Measurements from ENCODE around the gene GPC6. TPM values are rescaled to one million over a fixed set of nuclear protein-coding genes. Genes with fewer than 3 reads are reported as not detected.

The GPC6 gene
- polyA plus RNA-seq, 2 of the 4 experiments (the other 2 are of a cell fraction), result 8.0 to 14.4 TPM

DNA sequence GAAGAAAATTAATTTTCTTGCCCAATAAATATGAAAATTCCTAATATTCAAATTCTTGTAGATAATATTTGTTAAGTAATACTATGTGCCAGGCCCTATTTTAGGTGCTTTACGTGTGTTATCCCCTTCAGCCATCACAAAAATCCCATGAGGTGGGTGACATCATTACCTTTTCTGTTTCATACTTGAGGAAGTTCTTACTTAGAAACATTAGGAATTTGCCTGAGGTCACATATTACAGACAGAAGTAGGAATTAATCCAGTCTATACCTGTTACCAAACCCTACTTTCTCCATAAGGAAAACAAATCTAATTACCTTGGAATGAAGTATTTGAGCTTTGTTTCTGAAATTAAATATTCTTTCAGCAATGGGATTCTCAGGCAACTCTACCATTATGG, 336.1 kb downstream of the GPC6 start:
- POLR2A ChIA-PET, result no interaction called here
- WGBS (ENCODE audit: missing lambda C conversion rate), result 35% methylated on average over 1 of the region's 1 CpG
- no peak for DNase-seq (ENCODE audit: low read depth in 1 of 2, low spot score in 1 of 2)
- Histone ChIP-seq H3K9me3 (no peaks in the 10 kb centered on the region), H3K27ac (no peak overlapping the region), H3K4me3 (no peak overlapping the region), H3K4me1 (peaks cover 27% of the 10 kb centered on the region), H3K4me2 (no peak overlapping the region)
- TF ChIP-seq PHF8 (IDR thresholded peaks at IDR 0.05; ENCODE audit: borderline replicate concordance, low read depth) (no peak), MAZ (IDR thresholded peaks at IDR 0.05; ENCODE audit: borderline replicate concordance, low read depth, low read length) (no peak), TP53 (CRISPR knock-in tag; IDR thresholded peaks at IDR 0.05) (no peak), EP300 (IDR thresholded peaks at IDR 0.05) (no peak), EHF (CRISPR knock-in tag; IDR thresholded peaks at IDR 0.05) (no peak), HOXB13 (CRISPR knock-in tag; IDR thresholded peaks at IDR 0.05; ENCODE audit: low read depth) (no peak), HDAC2 (IDR thresholded peaks at IDR 0.05) (no peak)
- TF ChIP-seq, protein P1, sequence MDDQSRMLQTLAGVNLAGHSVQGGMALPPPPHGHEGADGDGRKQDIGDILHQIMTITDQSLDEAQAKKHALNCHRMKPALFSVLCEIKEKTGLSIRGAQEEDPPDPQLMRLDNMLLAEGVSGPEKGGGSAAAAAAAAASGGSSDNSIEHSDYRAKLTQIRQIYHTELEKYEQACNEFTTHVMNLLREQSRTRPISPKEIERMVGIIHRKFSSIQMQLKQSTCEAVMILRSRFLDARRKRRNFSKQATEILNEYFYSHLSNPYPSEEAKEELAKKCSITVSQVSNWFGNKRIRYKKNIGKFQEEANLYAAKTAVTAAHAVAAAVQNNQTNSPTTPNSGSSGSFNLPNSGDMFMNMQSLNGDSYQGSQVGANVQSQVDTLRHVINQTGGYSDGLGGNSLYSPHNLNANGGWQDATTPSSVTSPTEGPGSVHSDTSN (IDR thresholded peaks at IDR 0.05), result no peak
- TF ChIP-seq, protein P2, sequence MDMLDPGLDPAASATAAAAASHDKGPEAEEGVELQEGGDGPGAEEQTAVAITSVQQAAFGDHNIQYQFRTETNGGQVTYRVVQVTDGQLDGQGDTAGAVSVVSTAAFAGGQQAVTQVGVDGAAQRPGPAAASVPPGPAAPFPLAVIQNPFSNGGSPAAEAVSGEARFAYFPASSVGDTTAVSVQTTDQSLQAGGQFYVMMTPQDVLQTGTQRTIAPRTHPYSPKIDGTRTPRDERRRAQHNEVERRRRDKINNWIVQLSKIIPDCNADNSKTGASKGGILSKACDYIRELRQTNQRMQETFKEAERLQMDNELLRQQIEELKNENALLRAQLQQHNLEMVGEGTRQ (IDR thresholded peaks at IDR 0.05), result no peak
- FAIRE-seq, result no peak
- ATAC-seq, result no peak
- CTCF ChIA-PET, result no interaction called here

DNA sequence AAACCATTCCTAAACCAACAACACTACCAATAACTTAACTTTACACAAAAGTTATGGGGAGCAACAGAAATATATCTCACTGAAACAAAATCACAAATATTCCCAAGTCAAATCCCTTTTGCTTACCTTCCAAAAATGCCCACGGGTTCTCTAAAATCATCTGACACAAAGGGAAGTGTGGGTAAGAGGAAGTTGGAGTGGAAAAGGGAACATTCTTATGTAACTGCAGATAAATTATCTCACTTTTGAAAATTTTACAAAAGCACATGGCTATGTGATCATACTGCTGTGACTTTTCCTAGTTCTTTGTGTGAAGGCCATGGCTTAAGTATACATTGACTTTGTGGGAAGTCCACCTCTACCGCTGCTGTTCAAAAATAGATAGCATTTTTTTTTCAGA, 350.5 kb downstream of the GPC6 start:
- ATAC-seq (no peak), FAIRE-seq (no peak), DNase-seq (ENCODE audit: low read depth in 1 of 2, low spot score in 1 of 2) (no peak)
- Histone ChIP-seq H3K9me3 (no peaks in the 10 kb centered on the region), H3K27ac (no peak overlapping the region), H3K4me1 (no peaks in the 10 kb centered on the region), H3K4me3 (no peak overlapping the region), H3K4me2 (no peak overlapping the region)
- 79% methylated on average over 2 of the region's 2 CpGs for WGBS (ENCODE audit: missing lambda C conversion rate)
- ChIA-PET POLR2A (no interaction called here), CTCF (no interaction called here)
- TF ChIP-seq CHD2 (IDR thresholded peaks at IDR 0.05; ENCODE audit: low read length, partially characterized antibody) (no peak), HEYL (CRISPR knock-in tag; IDR thresholded peaks at IDR 0.05) (no peak), ZSCAN20 (CRISPR knock-in tag; IDR thresholded peaks at IDR 0.05) (no peak), RFX5 (IDR thresholded peaks at IDR 0.05) (no peak), FOXS1 (CRISPR knock-in tag; IDR thresholded peaks at IDR 0.05) (no peak), EHF (CRISPR knock-in tag; IDR thresholded peaks at IDR 0.05) (no peak), JUN (IDR thresholded peaks at IDR 0.05) (no peak), GATA3 (IDR thresholded peaks at IDR 0.05; ENCODE audit: borderline replicate concordance) (no peak), CHD4 (IDR thresholded peaks at IDR 0.05; ENCODE audit: borderline replicate concordance) (no peak), PHF8 (IDR thresholded peaks at IDR 0.05; ENCODE audit: borderline replicate concordance, low read depth) (no peak), KDM5A (IDR thresholded peaks at IDR 0.05) (no peak), ZFP36 (IDR thresholded peaks at IDR 0.05; ENCODE audit: borderline replicate concordance, partially characterized antibody) (no peak), MYC (IDR thresholded peaks at IDR 0.05; ENCODE audit: borderline replicate concordance, low read length) (no peak)
- TF ChIP-seq, protein P3, sequence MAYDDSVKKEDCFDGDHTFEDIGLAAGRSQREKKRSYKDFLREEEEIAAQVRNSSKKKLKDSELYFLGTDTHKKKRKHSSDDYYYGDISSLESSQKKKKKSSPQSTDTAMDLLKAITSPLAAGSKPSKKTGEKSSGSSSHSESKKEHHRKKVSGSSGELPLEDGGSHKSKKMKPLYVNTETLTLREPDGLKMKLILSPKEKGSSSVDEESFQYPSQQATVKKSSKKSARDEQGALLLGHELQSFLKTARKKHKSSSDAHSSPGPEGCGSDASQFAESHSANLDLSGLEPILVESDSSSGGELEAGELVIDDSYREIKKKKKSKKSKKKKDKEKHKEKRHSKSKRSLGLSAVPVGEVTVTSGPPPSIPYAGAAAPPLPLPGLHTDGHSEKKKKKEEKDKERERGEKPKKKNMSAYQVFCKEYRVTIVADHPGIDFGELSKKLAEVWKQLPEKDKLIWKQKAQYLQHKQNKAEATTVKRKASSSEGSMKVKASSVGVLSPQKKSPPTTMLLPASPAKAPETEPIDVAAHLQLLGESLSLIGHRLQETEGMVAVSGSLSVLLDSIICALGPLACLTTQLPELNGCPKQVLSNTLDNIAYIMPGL (CRISPR knock-in tag; IDR thresholded peaks at IDR 0.05; ENCODE audit: borderline replicate concordance), result no peak
- TF ChIP-seq, protein P4, sequence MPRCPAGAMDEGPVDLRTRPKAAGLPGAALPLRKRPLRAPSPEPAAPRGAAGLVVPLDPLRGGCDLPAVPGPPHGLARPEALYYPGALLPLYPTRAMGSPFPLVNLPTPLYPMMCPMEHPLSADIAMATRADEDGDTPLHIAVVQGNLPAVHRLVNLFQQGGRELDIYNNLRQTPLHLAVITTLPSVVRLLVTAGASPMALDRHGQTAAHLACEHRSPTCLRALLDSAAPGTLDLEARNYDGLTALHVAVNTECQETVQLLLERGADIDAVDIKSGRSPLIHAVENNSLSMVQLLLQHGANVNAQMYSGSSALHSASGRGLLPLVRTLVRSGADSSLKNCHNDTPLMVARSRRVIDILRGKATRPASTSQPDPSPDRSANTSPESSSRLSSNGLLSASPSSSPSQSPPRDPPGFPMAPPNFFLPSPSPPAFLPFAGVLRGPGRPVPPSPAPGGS (IDR thresholded peaks at IDR 0.05), result no peak

All from A549 (cell line).